CD4-positive, alpha-beta T cell treated with Interleukin-6 at 100 ng/mL for 8 hours (primary cell): ENCODE data around the gene EXOSC7.
A peak's percentile ranks its signal among the peaks of the same experiment; 100 is the strongest.
"Not testable (repeated sequence)": the region's sequence is repeated elsewhere in the genome, so short reads cannot be mapped to it uniquely, and the experiment has no call there.

Experiments used
- DNase-seq: peaks from one replicate; pipeline ENCODE4 v3.0.0-alpha.2; 2020; ENCODE audit warnings: mixed read lengths, low spot score

The EXOSC7 gene

GRCh38 chr3:44962621-44963393 lies 13.2 kb upstream of the EXOSC7 start:
- DNase-seq = no peak

- no peak for DNase-seq
These were observed 12.3 kb upstream of the EXOSC7 start for GRCh38 chr3:44963571-44964325.

DNA sequence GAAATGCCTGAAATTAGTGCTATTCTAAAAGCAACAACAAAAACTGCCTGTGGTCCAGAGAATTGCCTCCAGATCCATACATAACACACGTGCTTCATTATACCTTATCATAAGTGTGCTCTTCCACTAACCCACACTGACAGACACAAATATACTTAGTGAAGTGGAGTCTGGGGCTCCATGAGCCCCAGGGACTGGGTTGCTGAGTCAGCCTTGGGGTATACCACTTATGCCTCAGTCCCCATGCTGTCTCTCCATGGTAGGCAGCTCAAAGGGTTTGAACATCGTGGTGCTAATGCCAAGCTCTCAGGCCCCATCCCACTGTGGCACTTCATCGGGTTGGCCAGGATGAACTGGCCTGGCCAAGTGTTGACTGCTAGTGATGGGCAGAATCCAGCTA lies 10.9 kb upstream of the EXOSC7 start:
- DNase-seq = no peak

DNA sequence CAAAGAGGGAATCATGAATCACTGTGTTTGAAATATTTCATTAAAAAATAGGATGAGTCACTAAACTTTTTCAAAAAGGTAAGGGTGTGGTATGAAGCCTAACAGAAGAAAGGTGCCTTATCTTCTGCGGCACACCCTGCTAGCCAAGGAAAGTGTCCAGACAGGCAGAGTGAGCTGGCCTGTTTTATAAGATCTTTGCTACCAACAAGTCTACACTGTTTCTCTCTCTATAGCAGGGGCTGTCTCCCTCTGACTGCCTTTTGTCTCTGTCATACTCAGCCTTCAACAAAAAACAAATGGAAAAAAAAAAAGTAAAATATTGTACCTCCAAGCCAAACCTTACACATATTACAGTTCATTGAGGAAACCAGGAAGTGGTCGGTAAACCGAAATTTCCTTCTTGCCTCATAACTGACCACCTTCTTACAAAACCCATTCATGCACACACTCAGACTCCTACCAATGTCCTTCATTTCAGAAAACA lies 9.2 kb upstream of the EXOSC7 start:
- DNase-seq = no peak

- no peak for DNase-seq
These were observed 7.6 kb upstream of the EXOSC7 start for GRCh38 chr3:44968447-44968858.

DNA sequence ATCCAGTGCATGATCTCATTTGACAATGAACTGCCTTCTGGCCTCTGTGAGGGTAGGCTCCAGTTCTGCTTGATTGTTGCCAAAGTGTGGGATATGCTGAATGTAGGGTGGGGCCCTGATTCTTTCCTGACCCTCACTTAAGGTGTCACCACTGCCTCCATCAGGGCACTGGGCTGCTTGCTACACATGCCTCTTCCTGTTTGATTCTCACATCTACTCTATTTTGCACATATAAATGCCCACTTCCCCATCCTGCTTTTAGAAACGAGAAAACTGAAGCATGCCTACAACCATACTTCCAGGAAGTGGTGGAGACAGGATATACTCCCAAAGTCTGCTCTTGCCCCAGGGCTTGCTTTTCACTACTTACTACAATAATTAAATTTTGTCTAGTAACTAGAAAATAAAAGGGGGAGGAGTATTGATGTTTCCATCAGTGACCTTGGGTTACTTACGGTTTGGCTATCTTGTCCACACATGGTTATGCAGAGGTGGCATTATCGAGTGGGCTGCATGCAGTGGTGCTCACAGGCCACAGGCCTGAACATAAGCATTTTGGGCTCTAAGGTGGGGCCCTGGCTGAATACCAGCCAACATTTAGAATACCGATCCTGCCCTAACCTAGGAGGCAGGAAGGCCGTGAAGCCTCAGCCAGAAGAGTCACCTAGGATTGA lies 6.8 kb upstream of the EXOSC7 start:
- peak; percentile 12 for DNase-seq

DNA sequence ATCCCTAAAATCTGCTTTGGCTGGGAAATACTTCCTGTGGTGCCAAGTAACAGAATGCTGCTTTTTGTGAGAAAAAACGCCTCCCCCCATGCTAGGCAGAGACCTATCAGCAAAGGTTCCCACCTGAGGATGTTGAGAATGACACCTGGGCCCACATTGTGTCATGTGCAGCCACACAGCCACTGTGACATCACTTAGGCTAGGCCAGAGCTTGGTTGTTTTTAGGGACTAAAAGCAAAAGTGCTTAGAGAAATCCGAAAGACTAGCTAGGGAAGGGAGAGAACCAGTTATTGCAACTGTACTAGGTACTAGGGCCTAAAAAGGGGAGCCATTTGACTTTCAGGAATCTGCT lies 6.2 kb upstream of the EXOSC7 start:
- DNase-seq = no peak

DNA sequence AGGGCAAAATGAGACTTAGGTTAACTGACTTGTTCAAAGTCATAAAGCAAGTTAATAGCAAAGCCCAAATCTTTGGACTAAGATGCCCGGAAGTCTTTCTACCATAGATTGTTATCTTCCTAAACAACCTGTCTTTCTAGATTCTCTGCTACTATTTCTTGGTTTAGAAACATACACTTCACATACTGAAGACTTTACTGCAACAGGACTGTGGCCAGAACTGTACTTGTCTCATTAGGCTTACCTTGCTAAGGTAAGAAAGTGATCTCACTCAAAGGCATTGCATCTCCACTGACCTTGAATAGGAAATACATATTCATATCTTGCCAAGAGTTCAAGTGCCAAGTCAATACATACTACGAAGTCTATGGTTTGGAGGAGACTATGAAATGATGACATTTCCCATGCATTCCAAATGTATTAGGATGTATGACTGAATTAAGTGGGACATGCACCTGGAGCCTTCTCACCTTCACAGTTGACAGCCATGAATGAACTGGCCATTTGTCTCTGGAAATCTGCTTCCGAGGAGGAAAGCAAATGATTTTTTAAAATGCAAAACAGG lies 5.0 kb upstream of the EXOSC7 start:
- DNase-seq = no peak

GRCh38 chr3:44974416-44974815 lies 1.6 kb upstream of the EXOSC7 start:
- DNase-seq = no peak

DNA sequence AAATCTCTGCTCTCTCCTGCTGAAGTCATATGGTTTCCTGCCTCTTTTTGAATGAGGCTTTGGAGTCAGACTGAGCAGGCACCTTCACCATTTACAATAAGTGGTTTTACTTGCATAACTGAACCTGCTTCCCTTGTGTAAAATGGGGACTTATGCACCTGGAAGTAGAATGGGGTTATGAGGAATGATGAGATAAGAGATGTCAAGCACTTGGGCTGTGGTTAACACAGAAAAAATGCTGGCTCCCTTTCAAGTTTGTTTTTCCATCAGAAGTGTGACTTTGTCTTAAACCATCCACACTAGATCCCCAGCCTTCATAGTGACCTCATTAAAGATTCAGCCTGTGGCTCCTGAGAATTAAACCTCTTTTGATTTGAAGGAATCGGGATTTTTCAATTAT lies 5.2 kb downstream of the EXOSC7 start:
- DNase-seq = no peak

GRCh38 chr3:44981751-44982150 lies 5.7 kb downstream of the EXOSC7 start:
- no peak for DNase-seq

GRCh38 chr3:44982817-44983216 lies 6.8 kb downstream of the EXOSC7 start:
- no peak for DNase-seq

- DNase-seq = no peak
These were observed 7.5 kb downstream of the EXOSC7 start for GRCh38 chr3:44983484-44983941.

- DNase-seq = no peak
These were observed 8.3 kb downstream of the EXOSC7 start for GRCh38 chr3:44984335-44984734.

- DNase-seq = not testable (repeated sequence)
These were observed 10.3 kb downstream of the EXOSC7 start for GRCh38 chr3:44986330-44986729.

DNA sequence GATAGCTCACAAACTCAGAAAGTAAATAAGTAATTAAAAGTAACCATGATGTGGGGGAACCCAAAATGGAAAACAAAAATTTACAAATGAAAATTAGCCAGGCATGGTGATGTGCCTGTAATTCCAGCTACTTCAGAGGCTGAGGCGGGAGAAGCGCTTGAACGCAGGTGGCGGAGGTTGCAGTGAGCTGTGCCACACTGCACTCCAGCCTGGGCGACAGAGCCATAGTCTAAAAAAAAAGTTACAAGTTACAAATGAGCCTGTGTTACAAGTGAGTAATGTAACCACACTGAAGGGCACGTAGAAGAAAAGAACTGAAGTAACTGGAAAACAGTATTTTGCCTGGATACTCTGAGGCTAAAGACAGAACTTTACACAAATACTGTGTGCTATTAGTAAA lies 11.3 kb downstream of the EXOSC7 start:
- DNase-seq = no peak

GRCh38 chr3:44988073-44988472 lies 12.0 kb downstream of the EXOSC7 start:
- DNase-seq = no peak

DNA sequence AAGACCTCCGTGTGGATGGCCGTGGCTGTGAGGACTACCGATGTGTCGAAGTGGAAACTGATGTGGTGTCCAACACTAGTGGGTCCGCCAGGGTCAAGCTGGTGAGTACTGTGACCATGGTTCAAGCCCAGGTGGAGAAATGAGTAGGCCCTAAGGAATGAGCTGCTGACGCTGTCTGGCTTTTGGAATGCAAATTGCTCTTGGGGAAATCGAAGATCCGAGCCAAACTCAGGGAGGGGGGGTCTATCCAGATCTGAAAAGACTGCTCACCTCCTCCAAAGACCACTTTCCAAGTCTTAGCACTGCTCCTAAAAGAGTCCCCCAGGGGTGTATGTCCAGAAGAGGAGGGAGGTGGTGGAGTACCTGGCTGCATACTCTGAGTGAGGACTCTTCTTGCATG lies 13.1 kb downstream of the EXOSC7 start:
- DNase-seq = no peak

GRCh38 chr3:44989636-44990373 lies 13.8 kb downstream of the EXOSC7 start:
- no peak for DNase-seq

DNA sequence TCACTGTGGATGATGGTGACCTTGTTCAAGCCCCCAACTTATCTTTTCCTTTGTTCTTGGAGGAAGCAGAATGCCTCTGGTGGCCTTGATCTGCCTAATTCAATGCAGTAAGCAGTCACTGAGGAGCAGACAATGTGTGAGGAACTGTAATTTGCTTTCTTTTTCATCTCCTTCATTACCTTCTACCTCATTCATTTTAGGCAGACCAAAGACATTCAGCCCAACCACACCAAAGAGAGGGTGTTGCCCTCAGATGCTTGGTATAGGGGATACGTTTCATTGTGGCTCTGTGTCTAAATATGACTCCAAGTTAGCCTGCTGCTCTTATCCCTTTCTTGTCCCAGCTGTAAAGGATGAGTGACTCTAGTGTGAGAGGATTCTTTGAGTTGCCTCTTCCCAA lies 15.3 kb downstream of the EXOSC7 start:
- no peak for DNase-seq

DNA sequence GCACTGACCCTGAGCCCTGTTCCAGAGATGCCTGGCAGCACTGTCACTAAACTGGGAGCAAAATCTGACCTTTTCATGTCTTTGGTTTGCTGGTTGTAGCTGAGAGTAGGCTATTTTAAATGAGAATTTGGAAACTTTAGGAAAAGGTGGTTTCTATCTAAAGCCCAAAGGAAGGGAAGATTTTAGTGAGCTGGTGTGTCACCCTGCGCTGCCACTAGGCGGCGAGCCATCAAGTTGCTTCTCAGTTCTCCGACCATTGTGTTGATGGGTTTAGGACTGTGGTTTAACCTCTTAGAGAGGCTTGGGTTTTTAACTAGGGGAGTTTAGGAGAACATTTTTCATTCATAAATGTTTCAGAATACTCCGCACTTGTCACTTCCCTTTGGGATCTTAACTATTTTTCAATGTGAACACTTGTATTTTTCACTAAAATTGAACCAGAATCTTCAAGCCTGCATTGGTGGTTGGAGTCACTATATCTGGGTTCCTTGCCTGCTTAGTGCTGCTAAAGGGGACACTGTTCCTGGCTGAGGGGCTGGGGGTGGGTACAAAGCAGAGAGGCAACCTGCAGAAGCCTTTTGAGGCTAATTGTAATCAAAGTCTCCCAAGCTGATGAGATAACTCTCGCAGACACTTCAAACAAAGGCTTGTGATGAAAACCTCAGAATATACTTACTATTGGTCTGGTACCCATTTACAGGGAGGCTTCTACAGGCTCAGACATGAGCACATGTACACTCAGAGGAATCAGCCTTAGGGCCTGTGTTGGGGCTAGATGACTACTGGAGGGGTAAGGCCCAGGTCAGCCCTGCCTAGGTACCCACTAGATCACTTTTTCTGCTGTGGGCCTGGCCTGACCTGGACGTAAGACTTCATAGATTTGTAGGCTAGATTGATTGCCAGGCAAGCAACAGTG lies 16.8 kb downstream of the EXOSC7 start:
- no peak for DNase-seq
